ENCODE results near the gene RGL2. TPM values are rescaled to one million over a fixed set of nuclear protein-coding genes. Genes with fewer than 3 reads are reported as not detected.
A peak's percentile ranks its signal among the peaks of the same experiment; 100 is the strongest.
"Not testable (repeated sequence)": the region's sequence is repeated elsewhere in the genome, so short reads cannot be mapped to it uniquely, and the experiment has no call there.

The RGL2 gene
- total RNA-seq, 4 donors from 2014 or later, result 38.2 to 89.3 (median 65.3) TPM

- no peak for DNase-seq (ENCODE audit: extremely low spot score)
- Histone ChIP-seq H3K4me1 (peaks cover 48 to 66% (median 61%) of the 10 kb centered on the region in 4 donors), H3K9me3 (no peaks in the 10 kb centered on the region), H3K27me3 (no peaks in the 10 kb centered on the region), H3K4me3 (peak overlapping the region; percentile 73 to 79 (median 78)), H3K27ac (replicated peaks in 1 of 4) (peak overlapping the region; percentile 83 to 93 (median 90)), H3K36me3 (peaks cover 19 to 80% (median 72%) of the 10 kb centered on the region in 4 donors)
- WGBS, result 60% methylated on average over 3 of the region's 39 CpGs
- TF ChIP-seq POLR2A (IDR thresholded peaks at IDR 0.05; ENCODE audit: low read depth) (no peak), CTCF (IDR thresholded peaks at IDR 0.05) (no peak)
- intact Hi-C loops (cut with DNase I), result no loop called here
Observed at GRCh38 chr6:33277663-33278391, 20.9 kb downstream of the RGL2 start.

- Histone ChIP-seq H3K9me3 (no peaks in the 10 kb centered on the region), H3K27me3 (no peaks in the 10 kb centered on the region), H3K36me3 (peaks cover 18 to 72% (median 65%) of the 10 kb centered on the region in 4 donors), H3K4me3 (peak within 1 kb of the TSS; percentile 73 to 79 (median 78)), H3K27ac (replicated peaks in 1 of 4) (peak within 1 kb of the TSS; percentile 83 to 93 (median 90)), H3K4me1 (peaks cover 53 to 73% (median 68%) of the 10 kb centered on the region in 4 donors)
- TF ChIP-seq CTCF (IDR thresholded peaks at IDR 0.05) (peak; percentile 42 to 68 (median 56)), POLR2AphosphoS5 (IDR thresholded peaks at IDR 0.05) (peak; percentile 67 to 82), EP300 (IDR thresholded peaks at IDR 0.05) (no peak), POLR2A (IDR thresholded peaks at IDR 0.05; ENCODE audit: low read depth) (peak; percentile 16)
- intact Hi-C loops (cut with DNase I), result no loop called here
- WGBS, result under 1% methylated on average over 23 of the region's 80 CpGs
- peak; percentile 95 for DNase-seq (ENCODE audit: extremely low spot score)
Observed at GRCh38 chr6:33276864-33277662, 21.7 kb downstream of the RGL2 start, which contains the start of gene B3GALT4. TSS of gene B3GALT4 (plus strand) at chr6:33277123. CDS start at chr6:33277420, 297 bp downstream.

- no peak for DNase-seq (ENCODE audit: extremely low spot score)
- Histone ChIP-seq H3K27ac (replicated peaks in 1 of 4) (peak overlapping the region; percentile 83 to 93 (median 90)), H3K36me3 (peaks cover 18 to 66% (median 59%) of the 10 kb centered on the region in 4 donors), H3K4me3 (peak overlapping the region; percentile 73 to 79 (median 78)), H3K27me3 (no peaks in the 10 kb centered on the region), H3K4me1 (peaks cover 53 to 75% (median 68%) of the 10 kb centered on the region in 4 donors), H3K9me3 (no peaks in the 10 kb centered on the region)
- intact Hi-C loops (cut with DNase I), result no loop called here
- TF ChIP-seq POLR2AphosphoS5 (IDR thresholded peaks at IDR 0.05) (no peak), EP300 (IDR thresholded peaks at IDR 0.05) (no peak)
Observed at GRCh38 chr6:33276581-33276863, 22.2 kb downstream of the RGL2 start.

- DNase-seq (ENCODE audit: extremely low spot score); intact Hi-C loops (cut with DNase I); H3K27me3 ChIP-seq; H3K9me3 ChIP-seq: not testable (repeated sequence)
- 73% methylated on average over 16 of the region's 16 CpGs for WGBS
- H3K36me3 ChIP-seq, result peaks cover 18 to 61% (median 56%) of the 10 kb centered on the region in 4 donors
- H3K27ac ChIP-seq (replicated peaks in 1 of 4), result peak overlapping the region; percentile 83 to 93 (median 90)
- H3K4me1 ChIP-seq, result peaks cover 54 to 77% (median 70%) of the 10 kb centered on the region in 4 donors
- peak overlapping the region; percentile 73 to 79 (median 78) for H3K4me3 ChIP-seq
Observed at GRCh38 chr6:33275795-33276580, 22.8 kb downstream of the RGL2 start.

- intact Hi-C loops (cut with DNase I), result loop anchor here (5.0 kb wide), 1 partner anchor 38 kb away; the partner anchor contains the start of gene TAPBP
- H3K4me3 ChIP-seq, result no peak overlapping the region
- WGBS, result 56% methylated on average over 13 of the region's 14 CpGs
- no peak for TF ChIP-seq POLR2AphosphoS5 (IDR thresholded peaks at IDR 0.05)
- TF ChIP-seq EP300 (IDR thresholded peaks at IDR 0.05), result no peak
- no peak for TF ChIP-seq POLR2A (IDR thresholded peaks at IDR 0.05; ENCODE audit: low read depth)
- no peak for TF ChIP-seq CTCF (IDR thresholded peaks at IDR 0.05)
- H3K27ac ChIP-seq (replicated peaks in 1 of 4), result peak overlapping the region in 1 of 4 donors; percentile 18
- no peak for DNase-seq (ENCODE audit: extremely low spot score)
- peaks cover 63 to 89% (median 80%) of the 10 kb centered on the region in 4 donors for H3K4me1 ChIP-seq
- no peaks in the 10 kb centered on the region for H3K27me3 ChIP-seq
- peaks cover 18 to 53% (median 41%) of the 10 kb centered on the region in 4 donors for H3K36me3 ChIP-seq
- H3K9me3 ChIP-seq, result no peaks in the 10 kb centered on the region
Observed at GRCh38 chr6:33273924-33274902, 24.5 kb downstream of the RGL2 start.

Data from esophagus muscularis mucosa (tissue), 4 donors.